ENCODE data around the gene RSBN1.
"Not testable (repeated sequence)": the region's sequence is repeated elsewhere in the genome, so short reads cannot be mapped to it uniquely, and the experiment has no call there.

RSBN1 gene

GRCh38 chr1:113742515-113742914 is 69.8 kb downstream of the RSBN1 start:
- TF ChIP-seq ZFX (IDR thresholded peaks at IDR 0.05; ENCODE audit: borderline replicate concordance) = no peak
- TF ChIP-seq, protein P1, sequence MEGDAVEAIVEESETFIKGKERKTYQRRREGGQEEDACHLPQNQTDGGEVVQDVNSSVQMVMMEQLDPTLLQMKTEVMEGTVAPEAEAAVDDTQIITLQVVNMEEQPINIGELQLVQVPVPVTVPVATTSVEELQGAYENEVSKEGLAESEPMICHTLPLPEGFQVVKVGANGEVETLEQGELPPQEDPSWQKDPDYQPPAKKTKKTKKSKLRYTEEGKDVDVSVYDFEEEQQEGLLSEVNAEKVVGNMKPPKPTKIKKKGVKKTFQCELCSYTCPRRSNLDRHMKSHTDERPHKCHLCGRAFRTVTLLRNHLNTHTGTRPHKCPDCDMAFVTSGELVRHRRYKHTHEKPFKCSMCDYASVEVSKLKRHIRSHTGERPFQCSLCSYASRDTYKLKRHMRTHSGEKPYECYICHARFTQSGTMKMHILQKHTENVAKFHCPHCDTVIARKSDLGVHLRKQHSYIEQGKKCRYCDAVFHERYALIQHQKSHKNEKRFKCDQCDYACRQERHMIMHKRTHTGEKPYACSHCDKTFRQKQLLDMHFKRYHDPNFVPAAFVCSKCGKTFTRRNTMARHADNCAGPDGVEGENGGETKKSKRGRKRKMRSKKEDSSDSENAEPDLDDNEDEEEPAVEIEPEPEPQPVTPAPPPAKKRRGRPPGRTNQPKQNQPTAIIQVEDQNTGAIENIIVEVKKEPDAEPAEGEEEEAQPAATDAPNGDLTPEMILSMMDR (IDR thresholded peaks at IDR 0.05) = no peak
- no peak overlapping the region for H3K27ac ChIP-seq

DNA sequence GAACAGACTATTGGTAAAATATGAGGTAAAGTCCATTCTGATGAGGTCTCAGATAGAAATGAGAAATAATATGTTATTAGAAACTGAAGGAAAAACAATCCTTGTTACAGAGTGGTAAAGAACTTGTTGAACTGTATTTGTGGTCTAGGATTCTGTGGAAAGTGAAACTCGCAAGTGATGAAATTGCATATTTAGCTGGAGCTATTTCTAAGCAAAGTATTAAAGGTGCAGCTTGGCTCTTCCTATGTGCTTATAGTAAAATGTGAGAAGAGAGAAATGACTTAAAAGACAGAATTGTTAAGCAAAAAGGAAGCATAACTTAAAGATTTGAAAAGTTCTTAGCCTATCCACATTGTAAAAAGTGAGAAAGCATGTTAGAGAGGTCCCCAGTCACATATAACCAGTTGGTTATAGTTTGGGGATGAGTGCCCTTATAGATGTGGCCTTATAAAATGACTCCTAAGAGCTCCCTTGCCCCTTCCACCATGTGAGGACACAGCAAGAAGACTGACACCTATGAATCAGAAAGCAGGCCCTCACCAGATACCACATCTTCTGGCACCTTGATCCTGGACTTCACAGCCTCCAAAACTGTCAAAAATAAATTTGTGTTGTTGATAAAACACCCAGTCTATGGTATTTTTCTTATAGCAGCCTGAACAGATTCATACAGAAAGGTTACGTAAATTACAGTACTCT is 77.8 kb downstream of the RSBN1 start:
- no peak overlapping the region for H3K27ac ChIP-seq
- TF ChIP-seq ZFX (IDR thresholded peaks at IDR 0.05; ENCODE audit: borderline replicate concordance) = no peak
- TF ChIP-seq, protein P1 (IDR thresholded peaks at IDR 0.05) = no peak

DNA sequence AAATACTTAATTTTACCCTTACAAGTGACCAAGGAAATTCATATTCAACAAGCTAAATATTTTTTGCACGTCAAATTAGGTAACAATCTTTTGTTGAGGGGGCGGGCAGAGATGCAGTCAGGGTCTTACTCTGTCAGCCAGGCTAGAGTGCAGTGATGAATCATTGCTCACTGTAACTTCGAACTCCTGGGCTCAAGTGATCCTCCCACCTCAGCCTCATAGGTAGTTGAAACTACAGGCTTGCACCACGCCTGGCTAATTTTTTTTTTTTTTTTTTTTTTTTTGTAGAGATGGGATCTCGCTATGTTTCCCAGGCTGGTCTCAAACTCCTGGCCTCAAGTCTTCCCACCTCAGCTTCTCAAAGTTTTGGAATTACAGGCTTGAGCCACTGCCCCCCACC is 79.5 kb downstream of the RSBN1 start:
- no peak overlapping the region for H3K27ac ChIP-seq
- TF ChIP-seq, protein P1 (IDR thresholded peaks at IDR 0.05) = no peak
- TF ChIP-seq ZFX (IDR thresholded peaks at IDR 0.05; ENCODE audit: borderline replicate concordance) = no peak

DNA sequence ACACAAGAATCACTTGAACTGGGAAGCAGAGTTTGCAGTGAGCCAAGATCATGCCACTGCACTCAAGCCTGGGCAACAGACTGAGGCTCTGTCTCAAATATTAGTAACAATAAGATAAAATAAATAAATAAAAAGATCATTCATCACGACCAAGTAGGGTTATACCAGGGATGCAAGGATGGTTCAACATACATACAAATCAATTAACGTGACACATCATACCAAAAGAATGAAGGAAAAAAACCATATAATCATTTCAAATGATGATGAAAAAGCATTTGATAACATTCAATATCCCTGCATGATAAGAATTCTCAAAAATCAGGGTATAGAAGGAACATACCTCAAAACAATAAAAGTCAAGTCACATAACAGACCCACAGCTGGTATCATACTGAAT is 91.3 kb downstream of the RSBN1 start:
- no peak overlapping the region for H3K27ac ChIP-seq
- TF ChIP-seq, protein P1 (IDR thresholded peaks at IDR 0.05) = no peak
- no peak for TF ChIP-seq ZFX (IDR thresholded peaks at IDR 0.05; ENCODE audit: borderline replicate concordance)

DNA sequence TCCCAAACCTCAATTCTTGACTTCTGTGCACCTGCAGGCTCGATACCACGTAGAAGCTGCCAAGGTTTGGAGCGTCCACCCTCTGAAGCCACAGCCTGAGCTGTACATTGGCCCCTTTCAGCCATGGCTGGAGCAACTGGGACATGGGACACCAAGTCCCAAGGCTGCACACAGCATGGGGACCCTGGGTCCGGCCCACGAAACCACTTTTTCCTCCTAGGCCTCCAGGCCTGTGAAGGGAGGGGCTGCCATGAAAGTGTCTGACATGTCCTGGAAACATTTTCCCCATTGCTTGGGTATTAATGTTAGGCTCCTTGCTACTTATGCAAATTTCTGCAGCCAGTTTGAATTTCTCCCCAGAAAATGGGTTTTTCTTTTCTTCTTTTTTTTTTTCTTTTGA is 93.7 kb downstream of the RSBN1 start:
- H3K27ac ChIP-seq = not testable (repeated sequence)

DNA sequence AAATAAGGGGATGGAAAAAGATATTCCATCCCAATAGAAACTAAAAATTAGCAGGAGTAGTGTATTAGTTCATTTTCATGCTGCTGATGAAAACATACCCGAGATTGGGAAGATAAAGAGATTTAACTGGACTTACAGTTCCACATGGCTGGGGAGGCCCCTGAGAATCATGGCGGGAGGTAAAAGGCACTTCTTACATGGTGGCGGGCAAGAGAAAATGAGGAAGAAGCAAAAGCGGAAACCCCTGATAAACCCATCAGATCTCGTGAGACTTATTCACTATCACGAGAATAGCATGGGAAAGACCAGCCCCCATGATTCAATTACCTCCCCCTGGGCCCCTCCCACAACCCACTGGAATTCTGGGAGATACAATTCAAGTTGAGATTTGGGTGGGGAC is 94.8 kb downstream of the RSBN1 start:
- not testable (repeated sequence) for H3K27ac ChIP-seq

DNA sequence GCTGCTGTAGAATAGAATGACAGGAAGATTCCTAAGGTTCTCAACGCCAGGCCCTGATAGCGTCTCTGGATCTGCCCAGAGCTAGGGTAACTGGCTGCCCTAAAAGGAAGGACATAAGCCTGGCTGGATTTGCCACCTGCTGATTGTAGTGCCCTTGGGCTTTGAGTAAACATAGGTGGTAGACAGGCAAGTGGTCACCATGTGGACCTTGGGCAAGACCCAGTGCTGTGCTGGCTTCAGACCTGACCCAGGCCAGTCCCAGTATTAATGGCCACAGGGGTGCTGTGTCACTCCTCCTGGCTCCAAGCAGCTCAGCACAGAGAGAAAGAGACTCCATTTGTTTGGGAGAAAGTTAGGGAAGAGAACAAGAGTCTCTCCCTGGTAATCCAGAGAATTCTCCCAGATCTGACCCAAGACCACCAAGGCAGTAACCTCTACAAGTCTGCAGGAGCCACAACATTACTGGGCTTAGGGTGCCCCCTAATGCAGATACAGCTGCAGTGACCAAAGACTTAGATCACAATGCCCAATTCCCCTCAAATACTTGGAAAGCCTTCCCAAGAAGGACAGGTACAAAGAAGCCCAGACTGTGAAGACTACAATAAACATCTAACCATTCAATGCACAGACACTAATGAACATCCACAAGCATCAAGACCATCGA is 97.5 kb downstream of the RSBN1 start:
- no peak for TF ChIP-seq ZFX (IDR thresholded peaks at IDR 0.05; ENCODE audit: borderline replicate concordance)
- no peak overlapping the region for H3K27ac ChIP-seq
